Measurements from ENCODE around the gene C5orf34.
"Not testable (repeated sequence)": the region's sequence is repeated elsewhere in the genome, so short reads cannot be mapped to it uniquely, and the experiment has no call there.

C5orf34 gene
- total RNA-seq: 4.1 to 11.4 (median 6.7) reads per million in 4 experiments

- peak; percentile 88 for DNase-seq
These were observed at the start of gene C5orf34 for GRCh38 chr5:43514816-43515677. Gene C5orf34, minus strand, starts transcription at chr5:43515148. Its CDS starts 5,809 bp downstream, at chr5:43509339.

- DNase-seq: no peak
These were observed 49.4 kb upstream of the C5orf34 start for GRCh38 chr5:43564289-43564850.

- no peak for DNase-seq
These were observed 48.4 kb upstream of the C5orf34 start for GRCh38 chr5:43563321-43563720.

- DNase-seq: no peak
These were observed 46.4 kb upstream of the C5orf34 start for GRCh38 chr5:43561356-43561755.

GRCh38 chr5:43560128-43560527, 45.2 kb upstream of the C5orf34 start:
- no peak for DNase-seq

GRCh38 chr5:43556857-43557542, 42.1 kb upstream of the C5orf34 start, which contains the start of gene PAIP1:
Gene PAIP1, minus strand, starts transcription at chr5:43557077. Its CDS starts 231 bp downstream, at chr5:43556846.
- DNase-seq: peak; percentile 77

GRCh38 chr5:43556607-43556856, 41.6 kb upstream of the C5orf34 start:
- not testable (repeated sequence) for DNase-seq

GRCh38 chr5:43555895-43556606, 41.1 kb upstream of the C5orf34 start:
- peak; percentile 13 for DNase-seq

GRCh38 chr5:43554497-43554896, 39.5 kb upstream of the C5orf34 start:
- no peak for DNase-seq

- no peak for DNase-seq
These were observed 38.4 kb upstream of the C5orf34 start for GRCh38 chr5:43553381-43553780.

- no peak for DNase-seq
These were observed 36.8 kb upstream of the C5orf34 start for GRCh38 chr5:43551731-43552130.

GRCh38 chr5:43549272-43549671, 34.3 kb upstream of the C5orf34 start:
- DNase-seq: not testable (repeated sequence)

GRCh38 chr5:43548358-43548757, 33.4 kb upstream of the C5orf34 start:
- no peak for DNase-seq

GRCh38 chr5:43547532-43547931, 32.6 kb upstream of the C5orf34 start:
- no peak for DNase-seq

- no peak for DNase-seq
These were observed 28.5 kb upstream of the C5orf34 start for GRCh38 chr5:43543434-43543833.

GRCh38 chr5:43540746-43541145, 25.8 kb upstream of the C5orf34 start:
- no peak for DNase-seq

- DNase-seq: no peak
These were observed 22.0 kb upstream of the C5orf34 start for GRCh38 chr5:43536972-43537371.

- no peak for DNase-seq
These were observed 18.7 kb upstream of the C5orf34 start for GRCh38 chr5:43533646-43534045.

GRCh38 chr5:43530648-43531047, 15.7 kb upstream of the C5orf34 start:
- no peak for DNase-seq

- DNase-seq: no peak
These were observed 8.7 kb upstream of the C5orf34 start for GRCh38 chr5:43523662-43524072.

- DNase-seq: no peak
These were observed 5.7 kb upstream of the C5orf34 start for GRCh38 chr5:43520615-43521014.

GRCh38 chr5:43515678-43516048, 715 bp upstream of the C5orf34 start:
- no peak for DNase-seq

GRCh38 chr5:43514471-43514815, 505 bp downstream of the C5orf34 start:
- peak; percentile 26 for DNase-seq
